HepG2 (cell line): ENCODE measurements around the gene KIF1B. TPM values are rescaled to one million over a fixed set of nuclear protein-coding genes. Genes with fewer than 3 reads are reported as not detected.
A peak's percentile ranks its signal among the peaks of the same experiment; 100 is the strongest.

Source experiments
- CENPT ChIP-seq: sonication (generic); formaldehyde crosslinking; IDR thresholded peaks from 2 replicates; pipeline ENCODE4 v1.8.0; 2022; ENCODE audit warnings: low read depth, mild to moderate bottlenecking, moderate library complexity, missing genetic modification reagents
- MATR3 ChIP-seq: sonication (generic); formaldehyde crosslinking; IDR thresholded peaks from 2 replicates; pipeline ENCODE4 v1.4.0; 2020; ENCODE audit warnings: missing genetic modification reagents
- MIER3 ChIP-seq: IDR thresholded peaks from 2 replicates; pipeline ENCODE4 v1.6.1; 2016; ENCODE audit warnings: missing compliant biosample characterization, borderline replicate concordance
- NCOA1 ChIP-seq: sonication (generic); formaldehyde crosslinking; IDR thresholded peaks from 2 replicates; pipeline ENCODE4 v1.9.0; 2021; ENCODE audit warnings: missing genetic modification reagents
- RCOR2 ChIP-seq: IDR thresholded peaks from 2 replicates; pipeline ENCODE4 v1.6.1; 2016; ENCODE audit warnings: missing biosample characterization, missing genetic modification reagents
- RFXAP ChIP-seq: sonication (generic); formaldehyde crosslinking; IDR thresholded peaks from 2 replicates; pipeline ENCODE4 v1.4.0; 2020; ENCODE audit warnings: missing genetic modification reagents, borderline replicate concordance
- TCF7 ChIP-seq: sonication (generic); IDR thresholded peaks from 2 replicates; pipeline ENCODE4 v1.6.1; 2016; ENCODE audit warnings: antibody characterized with exemption, low read depth
- THAP7 ChIP-seq: sonication (generic); formaldehyde crosslinking; IDR thresholded peaks from 2 replicates; pipeline ENCODE4 v1.8.1; 2023; ENCODE audit warnings: mild to moderate bottlenecking, missing genetic modification reagents
- ZMYM3 ChIP-seq: sonication (generic); formaldehyde crosslinking; IDR thresholded peaks from 2 replicates; pipeline ENCODE4 v1.5.1; 2020; ENCODE audit warnings: mild to moderate bottlenecking, missing genetic modification reagents
- ZNF142 ChIP-seq: sonication (generic); formaldehyde crosslinking; IDR thresholded peaks from 2 replicates; pipeline ENCODE4 v1.4.0; 2020; ENCODE audit warnings: missing genetic modification reagents
- ZNF256 ChIP-seq: sonication (generic); formaldehyde crosslinking; conservative IDR thresholded peaks from 2 replicates; pipeline ENCODE4 v1.4.0; 2020; ENCODE audit warnings: missing genetic modification reagents
- ZNF639 ChIP-seq: conservative IDR thresholded peaks from 2 replicates; pipeline ENCODE4 v1.6.1; 2018; ENCODE audit warnings: missing genetic modification reagents
- ZNF788 ChIP-seq: sonication (generic); formaldehyde crosslinking; IDR thresholded peaks from 2 replicates; pipeline ENCODE4 v1.5.0; 2020; ENCODE audit warnings: mild to moderate bottlenecking, missing genetic modification reagents, borderline replicate concordance
- ZSCAN29 ChIP-seq: sonication (generic); formaldehyde crosslinking; conservative IDR thresholded peaks from 2 replicates; pipeline ENCODE4 v1.4.0; 2020; ENCODE audit warnings: mild to moderate bottlenecking, missing genetic modification reagents
- polyA plus RNA-seq, 8 experiments: library from polyadenylated mRNA; depleted of rRNA in 3 of 8; stranded (reverse) in 7 of 8; unstranded in 1 of 8; fragments of >200 nt; fragmentation: Illumina TruSeq in 4 of 8; extraction: Trizol in 4 of 8; gene quantifications; 2 replicates each; pipeline versions ENCODE4 v1.2.1 to v1.2.3, GENCODE V29; 2011 to 2016; ENCODE audit warnings: low read depth in 4 of 8, missing spikeins in 1 of 8, mixed read lengths in 1 of 8; ENCODE audit not compliant: insufficient read depth in 1 of 8
- total RNA-seq, 5 experiments: library from RNA; depleted of rRNA; stranded (reverse); fragments of >200 nt; fragmentation: Illumina TruSeq; extraction: Trizol; gene quantifications; 2 replicates each; pipeline ENCODE4 v1.2.3, GENCODE V29; 2016; ENCODE audit warnings: low read depth in 1 of 5
- TF ChIP-seq, protein P1 (sequence below): sonication (generic); formaldehyde crosslinking; IDR thresholded peaks from 2 replicates; pipeline ENCODE4 v1.4.0; 2020; ENCODE audit warnings: missing genetic modification reagents
- TF ChIP-seq, protein P2 (sequence below): sonication (generic); formaldehyde crosslinking; conservative IDR thresholded peaks from 2 replicates; pipeline ENCODE4 v1.8.1; 2023; ENCODE audit warnings: missing genetic modification reagents
- TF ChIP-seq, protein P3 (sequence below): sonication (generic); formaldehyde crosslinking; IDR thresholded peaks from 2 replicates; pipeline ENCODE4 v1.8.1; 2023; ENCODE audit warnings: mild to moderate bottlenecking, inconsistent platforms, moderate library complexity, missing genetic modification reagents, borderline replicate concordance

KIF1B gene
- total and polyA plus RNA-seq, 2 of the 13 experiments (the other 11 are each of a cell fraction or from before 2014, with no cell fraction given): 26.7 to 32.5 TPM

DNA sequence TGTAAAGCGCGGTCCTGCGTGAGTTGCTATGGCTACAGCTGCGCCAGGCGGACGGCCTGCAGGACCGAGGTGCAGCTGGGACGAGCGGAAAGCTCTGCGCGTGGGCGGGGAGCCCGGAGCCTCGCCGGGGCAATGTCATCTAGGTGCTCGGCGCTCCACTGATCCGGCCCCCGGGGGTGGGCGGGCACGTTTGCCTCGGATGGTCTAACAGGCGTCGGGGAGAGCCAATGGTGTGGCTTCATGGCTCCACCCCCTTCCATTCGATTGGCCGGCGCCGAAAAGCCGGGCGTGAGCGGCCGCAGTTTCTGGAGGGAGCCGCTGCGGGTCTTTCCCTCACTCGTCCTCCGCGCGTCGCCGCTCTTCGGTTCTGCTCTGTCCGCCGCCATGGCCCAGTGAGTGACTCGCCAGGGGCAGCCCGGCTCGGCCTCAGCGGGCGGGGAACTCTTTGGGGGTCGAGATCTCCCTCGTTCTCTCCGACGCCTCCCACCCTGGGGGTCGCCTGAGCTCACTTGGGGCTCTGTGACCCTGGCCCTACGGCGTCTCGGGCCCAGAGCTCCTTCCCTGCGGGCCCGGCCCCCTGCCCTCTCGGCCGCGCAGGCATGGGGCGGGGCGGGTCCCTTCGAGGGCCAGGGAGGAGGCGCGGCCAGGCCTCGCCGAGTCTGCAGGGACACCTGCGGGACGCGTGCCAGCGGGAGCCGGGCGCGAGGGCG is 188.5 kb downstream of the KIF1B start, which contains the start of gene PGD (continued):
- TF ChIP-seq TCF7: no peak
- no peak; the same call in 1 of the 2 replicates for TF ChIP-seq THAP7 (CRISPR knock-in tag)
- TF ChIP-seq CENPT: no peak; the same call in 1 of the 2 replicates
- TF ChIP-seq, protein P1, sequence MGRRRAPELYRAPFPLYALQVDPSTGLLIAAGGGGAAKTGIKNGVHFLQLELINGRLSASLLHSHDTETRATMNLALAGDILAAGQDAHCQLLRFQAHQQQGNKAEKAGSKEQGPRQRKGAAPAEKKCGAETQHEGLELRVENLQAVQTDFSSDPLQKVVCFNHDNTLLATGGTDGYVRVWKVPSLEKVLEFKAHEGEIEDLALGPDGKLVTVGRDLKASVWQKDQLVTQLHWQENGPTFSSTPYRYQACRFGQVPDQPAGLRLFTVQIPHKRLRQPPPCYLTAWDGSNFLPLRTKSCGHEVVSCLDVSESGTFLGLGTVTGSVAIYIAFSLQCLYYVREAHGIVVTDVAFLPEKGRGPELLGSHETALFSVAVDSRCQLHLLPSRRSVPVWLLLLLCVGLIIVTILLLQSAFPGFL (CRISPR knock-in tag): no peak
- TF ChIP-seq NCOA1: peak; percentile 66; the same call in 1 of the 2 replicates
- no peak for TF ChIP-seq MATR3 (CRISPR knock-in tag)
- TF ChIP-seq ZNF142: peak; percentile 92
- TF ChIP-seq, protein P2, sequence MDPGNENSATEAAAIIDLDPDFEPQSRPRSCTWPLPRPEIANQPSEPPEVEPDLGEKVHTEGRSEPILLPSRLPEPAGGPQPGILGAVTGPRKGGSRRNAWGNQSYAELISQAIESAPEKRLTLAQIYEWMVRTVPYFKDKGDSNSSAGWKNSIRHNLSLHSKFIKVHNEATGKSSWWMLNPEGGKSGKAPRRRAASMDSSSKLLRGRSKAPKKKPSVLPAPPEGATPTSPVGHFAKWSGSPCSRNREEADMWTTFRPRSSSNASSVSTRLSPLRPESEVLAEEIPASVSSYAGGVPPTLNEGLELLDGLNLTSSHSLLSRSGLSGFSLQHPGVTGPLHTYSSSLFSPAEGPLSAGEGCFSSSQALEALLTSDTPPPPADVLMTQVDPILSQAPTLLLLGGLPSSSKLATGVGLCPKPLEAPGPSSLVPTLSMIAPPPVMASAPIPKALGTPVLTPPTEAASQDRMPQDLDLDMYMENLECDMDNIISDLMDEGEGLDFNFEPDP (CRISPR knock-in tag): no peak
- no peak for TF ChIP-seq RCOR2
- TF ChIP-seq ZNF788 (CRISPR knock-in tag): peak; percentile 91
- peak; percentile 88 for TF ChIP-seq MIER3 (CRISPR knock-in tag)
- TF ChIP-seq, protein P3, sequence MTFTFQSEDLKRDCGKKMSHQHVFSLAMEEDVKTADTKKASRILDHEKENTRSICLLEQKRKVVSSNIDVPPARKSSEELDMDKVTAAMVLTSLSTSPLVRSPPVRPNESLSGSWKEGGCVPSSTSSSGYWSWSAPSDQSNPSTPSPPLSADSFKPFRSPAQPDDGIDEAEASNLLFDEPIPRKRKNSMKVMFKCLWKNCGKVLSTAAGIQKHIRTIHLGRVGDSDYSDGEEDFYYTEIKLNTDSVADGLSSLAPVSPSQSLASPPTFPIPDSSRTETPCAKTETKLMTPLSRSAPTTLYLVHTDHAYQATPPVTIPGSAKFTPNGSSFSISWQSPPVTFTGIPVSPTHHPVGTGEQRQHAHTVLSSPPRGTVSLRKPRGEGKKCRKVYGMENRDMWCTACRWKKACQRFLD (CRISPR knock-in tag): peak; percentile 47
- TF ChIP-seq ZMYM3 (CRISPR knock-in tag): peak; percentile 69; the same call in 1 of the 2 replicates
- 0 out of 2 replicates have a peak, but pooled peaks have one; percentile 63 for TF ChIP-seq RFXAP (CRISPR knock-in tag)
- TF ChIP-seq ZSCAN29 (CRISPR knock-in tag): peak; percentile 87; the same call in 1 of the 2 replicates
- peak; percentile 60; the same call in 1 of the 2 replicates for TF ChIP-seq ZNF639 (CRISPR knock-in tag)
- TF ChIP-seq ZNF256 (CRISPR knock-in tag): peak; percentile 78; the same call in 1 of the 2 replicates
